ENCODE measurements around the gene GRXCR2.
"Not testable (repeated sequence)": the region's sequence is repeated elsewhere in the genome, so short reads cannot be mapped to it uniquely, and the experiment has no call there.

GRXCR2 gene, protein sequence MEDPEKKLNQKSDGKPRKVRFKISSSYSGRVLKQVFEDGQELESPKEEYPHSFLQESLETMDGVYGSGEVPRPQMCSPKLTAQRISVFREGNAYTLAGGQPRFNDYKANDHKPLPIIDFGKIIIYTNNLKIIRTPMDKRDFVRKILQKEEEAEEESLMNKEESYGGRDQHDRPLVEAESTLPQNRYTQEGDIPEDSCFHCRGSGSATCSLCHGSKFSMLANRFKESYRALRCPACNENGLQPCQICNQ

GRCh38 chr5:145872914-145873313, at the start of gene GRXCR2:
Gene GRXCR2, minus strand, starts transcription at chr5:145873014. Its CDS starts 46 bp downstream, at chr5:145872968.
- DNase-seq = no peak

DNA sequence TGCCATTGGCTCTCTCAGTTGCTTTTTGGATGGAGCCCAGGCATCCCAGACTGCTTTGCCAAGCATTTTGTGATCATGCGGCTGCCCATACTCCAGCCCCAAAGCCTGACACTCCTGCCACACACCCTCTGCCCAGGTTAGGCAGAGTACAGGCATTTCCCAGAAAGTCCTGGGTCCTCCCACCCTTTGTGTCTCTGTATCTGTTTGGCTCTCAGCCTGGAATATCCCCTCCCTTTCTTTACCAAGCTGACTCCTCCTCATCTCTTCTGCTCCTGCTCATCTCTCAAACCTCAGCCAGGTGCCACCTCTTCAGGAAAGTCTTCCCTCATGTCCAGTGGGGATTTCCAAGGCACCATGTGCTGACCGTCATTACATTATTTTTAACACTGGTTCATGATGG, 49.2 kb upstream of the GRXCR2 start:
- DNase-seq = no peak

- DNase-seq = no peak
Measured at GRCh38 chr5:145921211-145921610, 48.4 kb upstream of the GRXCR2 start.

DNA sequence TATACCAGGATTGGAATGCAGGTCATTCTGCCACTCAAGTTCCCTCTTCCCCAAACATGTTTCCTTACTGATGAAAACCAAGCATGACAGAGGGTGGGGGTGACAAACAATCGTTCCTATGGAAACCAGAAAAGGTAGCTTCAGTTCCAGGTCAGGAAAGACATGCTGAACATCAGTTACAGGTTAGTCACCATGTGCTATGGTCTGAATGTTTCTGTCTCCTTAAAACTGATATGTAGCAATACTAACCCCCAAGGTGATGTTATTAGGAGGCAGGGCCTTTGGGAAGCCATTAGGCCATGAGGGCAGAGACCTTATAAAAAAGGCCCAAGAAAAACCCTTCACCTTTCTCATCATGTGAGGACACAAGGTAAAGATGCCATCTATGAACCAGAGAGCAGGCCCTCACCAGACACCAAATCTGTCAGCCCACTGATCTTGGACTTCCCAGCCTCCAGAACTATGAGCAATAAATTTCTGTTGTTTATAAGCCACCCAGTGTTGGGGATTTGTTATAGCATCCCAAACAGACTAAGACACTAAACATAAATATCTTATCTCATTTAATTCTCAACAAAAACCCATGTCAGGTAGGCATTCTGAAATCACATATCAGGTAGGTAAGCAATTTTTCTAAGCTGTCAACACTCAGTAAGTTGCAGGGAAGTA, 47.9 kb upstream of the GRXCR2 start:
- DNase-seq = no peak

GRCh38 chr5:145919413-145919812, 46.6 kb upstream of the GRXCR2 start:
- DNase-seq = no peak

- no peak for DNase-seq
Measured at GRCh38 chr5:145918397-145918796, 45.6 kb upstream of the GRXCR2 start.

- DNase-seq = no peak
Measured at GRCh38 chr5:145917288-145917687, 44.5 kb upstream of the GRXCR2 start.

DNA sequence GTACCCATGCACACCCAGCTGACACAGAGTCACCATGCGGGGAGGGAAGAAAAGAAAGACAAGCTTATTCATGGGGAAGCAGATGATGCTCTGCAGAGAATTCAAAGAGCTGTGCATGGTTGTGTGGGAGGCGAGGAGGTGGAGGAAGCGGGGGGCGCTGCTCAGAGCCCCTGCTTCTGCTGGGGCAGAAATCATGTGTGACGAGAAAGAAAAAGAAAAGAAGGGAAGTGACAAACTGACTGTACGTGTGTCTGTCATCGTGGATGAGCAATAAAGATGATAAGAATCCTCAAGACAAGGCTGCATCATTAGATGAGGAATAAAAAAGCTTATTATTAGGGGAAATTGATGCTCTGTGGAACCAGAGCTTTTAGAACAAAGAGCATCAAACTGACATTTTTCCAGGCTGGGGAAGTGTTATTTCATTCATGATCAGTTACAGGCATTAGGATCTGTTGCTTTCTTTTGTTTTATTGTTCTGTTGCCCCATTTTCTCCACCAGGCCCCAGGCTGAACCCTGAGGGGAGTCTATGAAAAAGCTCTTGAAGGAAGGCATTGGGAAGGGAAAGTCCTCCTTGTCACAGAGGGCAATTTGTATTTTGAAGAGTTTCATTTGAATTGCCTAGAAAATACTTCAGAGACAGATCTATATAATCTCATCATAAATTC, 43.3 kb upstream of the GRXCR2 start:
- no peak for DNase-seq

GRCh38 chr5:145913701-145914100, 40.9 kb upstream of the GRXCR2 start:
- no peak for DNase-seq

GRCh38 chr5:145912594-145912993, 39.8 kb upstream of the GRXCR2 start:
- DNase-seq = no peak

- no peak for DNase-seq
Measured at GRCh38 chr5:145912019-145912418, 39.2 kb upstream of the GRXCR2 start.

DNA sequence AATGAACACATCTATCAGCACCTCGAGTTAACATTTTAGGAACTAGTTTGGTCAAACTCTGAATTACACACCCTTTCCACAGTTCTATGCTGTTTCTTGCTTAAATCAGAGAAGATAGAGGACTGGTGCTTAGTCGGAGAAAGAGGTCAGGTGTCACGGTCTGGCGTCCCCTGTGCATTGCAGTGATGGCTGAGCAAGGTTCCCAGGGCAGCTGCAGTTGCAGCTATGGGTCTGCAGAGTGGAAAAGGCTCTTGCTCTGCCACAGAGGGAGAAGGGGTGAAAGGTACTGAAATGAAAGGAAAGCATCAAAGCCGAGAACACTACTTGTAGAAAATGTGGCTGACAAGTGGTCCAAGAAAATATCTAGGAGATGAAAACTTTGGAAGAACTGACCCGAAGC, 38.4 kb upstream of the GRXCR2 start:
- no peak for DNase-seq

DNA sequence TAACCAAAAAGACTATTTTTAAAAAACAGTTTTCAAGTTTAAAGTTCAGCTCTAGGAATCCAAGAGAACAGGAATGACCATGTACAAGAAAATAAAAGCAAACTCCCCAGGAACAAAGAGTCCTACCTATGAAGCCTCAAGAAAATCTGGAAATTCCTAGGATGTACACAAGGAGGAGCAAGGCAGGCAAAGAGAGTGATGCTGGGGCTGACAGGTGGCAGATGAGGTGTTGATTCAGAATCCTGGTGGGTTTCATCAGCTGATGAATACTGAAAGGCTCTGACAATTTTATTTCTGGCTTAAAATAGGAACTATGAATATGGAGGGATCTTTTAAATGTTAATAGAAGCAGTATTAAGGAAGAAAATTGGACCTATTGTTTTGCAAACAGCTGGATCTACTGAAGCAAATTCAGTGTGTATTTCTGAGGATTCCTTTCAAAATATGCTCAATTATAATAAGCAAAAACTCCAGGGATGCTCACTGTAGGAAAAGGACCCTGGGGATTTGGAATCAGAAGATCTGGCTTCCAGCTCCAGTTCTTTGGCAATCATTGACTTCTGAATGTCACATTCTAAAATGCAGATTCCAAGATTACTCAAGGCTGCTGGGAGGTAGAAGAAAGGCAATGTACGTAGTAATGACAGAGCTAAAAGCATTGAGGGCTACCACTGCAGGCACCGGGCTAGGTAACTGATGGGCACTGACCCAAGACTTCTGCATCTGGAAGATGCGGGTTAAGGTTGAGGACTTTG, 35.6 kb upstream of the GRXCR2 start:
- DNase-seq = no peak

DNA sequence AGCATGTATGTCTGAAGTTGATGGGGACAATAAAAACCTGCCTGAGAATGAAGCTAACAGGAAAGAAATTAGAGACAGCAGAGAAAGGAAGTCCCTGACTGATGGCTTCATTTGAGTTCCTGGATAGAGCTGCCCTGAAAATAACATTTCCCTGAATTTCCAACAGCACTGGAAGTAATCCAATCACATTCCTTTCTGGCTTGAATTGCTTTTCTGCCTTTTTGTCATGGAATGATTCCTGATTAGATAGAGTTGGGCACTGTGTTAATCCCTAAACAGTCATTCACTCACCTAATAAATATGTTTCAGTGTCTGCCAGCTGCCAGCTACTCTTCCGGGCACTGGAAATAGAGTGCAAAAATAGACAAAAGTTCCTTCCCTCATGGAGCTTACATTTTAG, 33.6 kb upstream of the GRXCR2 start:
- DNase-seq = no peak

DNA sequence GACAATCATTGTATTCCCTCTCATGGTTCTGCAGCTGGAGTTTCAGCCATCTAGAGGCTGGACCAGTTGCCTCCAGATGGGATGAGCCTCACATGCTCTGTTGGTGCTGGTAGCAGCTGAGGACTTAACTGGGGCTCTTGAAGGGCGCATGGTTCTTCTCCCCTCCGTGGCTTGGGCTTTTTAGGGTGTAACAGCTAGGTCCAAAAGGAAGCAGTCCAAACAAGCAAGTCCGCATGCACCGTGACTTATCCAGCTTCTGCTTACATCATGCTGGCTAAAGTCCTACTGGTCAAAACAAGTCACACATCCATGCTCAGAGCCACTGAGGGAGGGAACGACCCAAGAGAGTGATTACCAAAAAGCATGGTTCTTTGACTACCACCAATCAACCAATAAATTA, 31.9 kb upstream of the GRXCR2 start:
- DNase-seq = no peak

- DNase-seq = no peak
Measured at GRCh38 chr5:145903867-145904266, 31.1 kb upstream of the GRXCR2 start.

- no peak for DNase-seq
Measured at GRCh38 chr5:145903113-145903512, 30.3 kb upstream of the GRXCR2 start.

GRCh38 chr5:145902421-145902820, 29.6 kb upstream of the GRXCR2 start:
- DNase-seq = no peak

DNA sequence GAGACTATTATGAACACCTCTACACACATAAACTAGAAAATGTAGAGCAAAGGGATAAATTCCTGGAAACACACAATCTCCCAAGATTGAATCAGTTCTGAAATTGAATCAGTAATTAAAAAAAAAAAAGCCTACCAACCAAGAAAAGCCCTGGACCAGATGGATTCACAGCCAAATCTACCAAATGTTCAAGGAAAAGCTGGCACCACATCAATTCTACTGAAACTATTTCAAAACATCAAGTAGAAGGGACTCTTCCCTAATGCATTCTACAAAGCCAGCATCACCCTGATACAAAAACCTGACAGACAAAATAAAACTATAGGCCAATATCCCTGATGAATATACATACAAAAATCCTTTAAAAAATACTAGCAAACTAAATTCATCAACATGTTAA, 25.4 kb upstream of the GRXCR2 start:
- DNase-seq = no peak

DNA sequence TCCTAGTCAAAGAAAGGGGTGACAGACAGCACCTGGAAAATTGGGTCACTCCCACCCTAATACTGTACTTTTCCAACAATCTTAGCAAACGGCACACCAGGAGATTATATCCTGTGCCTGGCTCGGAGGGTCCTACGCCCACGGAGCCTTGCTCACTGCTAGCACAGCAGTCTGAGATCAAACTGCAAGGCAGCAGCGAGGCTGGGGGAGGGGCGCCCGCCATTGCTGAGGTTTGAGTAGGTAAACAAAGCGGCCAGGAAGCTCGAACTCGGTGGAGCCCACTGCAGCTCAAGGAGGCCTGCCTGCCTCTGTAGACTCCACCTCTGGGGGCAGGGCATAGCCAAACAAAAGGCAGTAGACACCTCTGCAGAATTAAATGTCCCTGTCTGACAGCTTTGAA, 18.6 kb upstream of the GRXCR2 start:
- not testable (repeated sequence) for DNase-seq

DNA sequence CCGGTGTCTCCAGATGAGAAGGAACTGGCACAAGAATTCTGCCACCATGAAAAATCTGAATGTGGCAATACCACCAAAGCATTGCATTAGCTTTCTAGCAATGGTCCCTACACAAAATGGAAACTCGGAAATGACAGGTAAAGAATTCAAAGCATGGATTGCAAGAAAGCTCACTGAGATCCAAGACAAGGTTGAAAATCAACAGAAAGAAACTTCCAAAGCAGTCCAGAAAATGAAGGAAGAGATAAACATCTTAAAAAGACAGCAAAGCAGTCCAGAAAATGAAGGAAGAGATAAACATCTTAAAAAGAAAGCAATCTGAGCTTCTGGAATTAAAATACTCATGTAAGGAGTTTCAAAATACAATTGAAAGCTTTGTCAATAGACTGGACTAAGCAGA, 16.8 kb upstream of the GRXCR2 start:
- DNase-seq = no peak

DNA sequence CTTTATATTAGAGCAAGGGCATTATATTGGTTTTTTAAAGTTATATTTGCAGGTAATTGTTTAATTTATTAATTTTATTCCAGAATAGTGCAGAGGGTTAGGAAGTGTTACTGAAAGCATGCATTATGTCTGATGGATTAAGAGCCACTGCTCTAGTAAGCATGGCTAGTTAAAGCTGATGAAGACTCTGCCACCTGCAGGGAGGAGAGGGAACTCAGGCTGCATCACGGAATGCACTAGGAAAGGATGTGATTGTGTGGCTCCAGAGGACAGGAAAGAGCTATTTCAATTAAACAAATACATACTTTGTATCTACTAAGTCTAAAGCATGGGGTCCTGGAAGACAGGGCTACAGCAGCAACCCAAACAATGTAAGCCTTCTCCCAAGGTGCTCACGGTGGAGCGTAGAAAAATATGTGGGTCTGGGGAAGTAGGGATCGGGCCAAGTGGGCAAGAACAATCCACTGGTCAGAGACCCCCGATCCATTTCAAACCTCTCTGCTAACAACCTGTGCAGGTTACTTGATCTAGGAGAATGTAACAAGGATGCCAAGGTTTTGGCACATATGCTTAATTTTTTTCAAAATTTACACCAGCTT, 15.3 kb upstream of the GRXCR2 start:
- no peak for DNase-seq

DNA sequence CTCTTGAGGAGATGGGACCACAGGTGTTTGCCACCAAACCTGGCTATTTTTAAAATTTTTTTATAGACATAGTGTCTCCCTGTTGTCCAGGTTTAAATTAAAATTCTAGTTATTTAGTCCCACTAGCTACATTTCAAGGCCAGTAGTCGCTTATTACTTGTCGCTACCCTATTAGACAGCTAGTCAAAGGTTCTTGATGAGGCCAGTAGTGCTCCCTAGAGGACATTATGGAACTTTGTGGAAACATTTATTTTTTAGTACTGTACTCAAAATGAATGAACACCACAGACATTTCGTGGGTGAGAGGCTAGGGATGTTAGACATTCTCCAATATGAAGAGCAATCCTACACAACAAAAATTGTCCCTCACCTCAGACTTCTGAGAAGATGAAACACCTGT, 14.4 kb upstream of the GRXCR2 start:
- no peak for DNase-seq
